ENCODE data around the gene SEPHS2.

DNA sequence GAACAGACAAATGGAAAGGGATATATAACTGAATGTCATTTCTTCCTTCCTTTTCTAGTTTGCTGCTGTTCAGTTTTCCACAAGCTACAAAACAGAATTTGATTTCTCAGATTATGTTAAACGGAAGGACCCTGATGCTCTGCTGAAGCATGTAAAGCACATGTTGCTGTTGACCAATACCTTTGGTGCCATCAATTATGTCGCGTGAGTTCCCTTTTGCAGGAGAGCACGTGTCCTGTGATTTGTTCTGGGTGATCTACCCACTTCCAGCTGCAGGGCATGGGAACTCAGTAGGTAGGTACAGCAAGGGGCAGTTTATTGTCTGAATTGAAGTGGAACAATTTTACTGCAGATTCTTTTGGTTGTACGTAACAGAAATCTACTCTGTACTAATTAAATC, 35.7 kb upstream of the SEPHS2 start:
- TF ChIP-seq POLR2A (IDR thresholded peaks at IDR 0.05) (no peak), POLR2AphosphoS5 (IDR thresholded peaks at IDR 0.05) (no peak)
- TF ChIP-seq, protein P1, sequence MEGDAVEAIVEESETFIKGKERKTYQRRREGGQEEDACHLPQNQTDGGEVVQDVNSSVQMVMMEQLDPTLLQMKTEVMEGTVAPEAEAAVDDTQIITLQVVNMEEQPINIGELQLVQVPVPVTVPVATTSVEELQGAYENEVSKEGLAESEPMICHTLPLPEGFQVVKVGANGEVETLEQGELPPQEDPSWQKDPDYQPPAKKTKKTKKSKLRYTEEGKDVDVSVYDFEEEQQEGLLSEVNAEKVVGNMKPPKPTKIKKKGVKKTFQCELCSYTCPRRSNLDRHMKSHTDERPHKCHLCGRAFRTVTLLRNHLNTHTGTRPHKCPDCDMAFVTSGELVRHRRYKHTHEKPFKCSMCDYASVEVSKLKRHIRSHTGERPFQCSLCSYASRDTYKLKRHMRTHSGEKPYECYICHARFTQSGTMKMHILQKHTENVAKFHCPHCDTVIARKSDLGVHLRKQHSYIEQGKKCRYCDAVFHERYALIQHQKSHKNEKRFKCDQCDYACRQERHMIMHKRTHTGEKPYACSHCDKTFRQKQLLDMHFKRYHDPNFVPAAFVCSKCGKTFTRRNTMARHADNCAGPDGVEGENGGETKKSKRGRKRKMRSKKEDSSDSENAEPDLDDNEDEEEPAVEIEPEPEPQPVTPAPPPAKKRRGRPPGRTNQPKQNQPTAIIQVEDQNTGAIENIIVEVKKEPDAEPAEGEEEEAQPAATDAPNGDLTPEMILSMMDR (IDR thresholded peaks at IDR 0.05), result no peak
